ENCODE data around the gene PHF21B.

DNA sequence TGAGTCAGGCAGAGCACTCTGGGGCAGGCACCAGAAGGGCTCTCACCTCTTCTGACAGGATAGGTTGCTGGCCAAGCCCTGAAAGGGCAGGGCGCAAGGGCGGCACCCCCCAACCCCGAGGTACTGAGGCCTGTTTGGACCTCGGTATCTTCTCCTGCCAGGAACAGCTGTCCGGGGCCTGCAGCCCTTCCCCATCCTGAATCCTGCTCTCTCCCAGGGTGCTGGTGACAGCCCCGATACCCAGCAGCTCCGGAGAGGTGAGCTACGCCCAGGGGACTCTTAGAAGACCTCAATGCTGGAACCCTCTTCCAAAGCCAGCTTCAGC is 79.1 kb downstream of the PHF21B start:
- TF ChIP-seq, protein P1, sequence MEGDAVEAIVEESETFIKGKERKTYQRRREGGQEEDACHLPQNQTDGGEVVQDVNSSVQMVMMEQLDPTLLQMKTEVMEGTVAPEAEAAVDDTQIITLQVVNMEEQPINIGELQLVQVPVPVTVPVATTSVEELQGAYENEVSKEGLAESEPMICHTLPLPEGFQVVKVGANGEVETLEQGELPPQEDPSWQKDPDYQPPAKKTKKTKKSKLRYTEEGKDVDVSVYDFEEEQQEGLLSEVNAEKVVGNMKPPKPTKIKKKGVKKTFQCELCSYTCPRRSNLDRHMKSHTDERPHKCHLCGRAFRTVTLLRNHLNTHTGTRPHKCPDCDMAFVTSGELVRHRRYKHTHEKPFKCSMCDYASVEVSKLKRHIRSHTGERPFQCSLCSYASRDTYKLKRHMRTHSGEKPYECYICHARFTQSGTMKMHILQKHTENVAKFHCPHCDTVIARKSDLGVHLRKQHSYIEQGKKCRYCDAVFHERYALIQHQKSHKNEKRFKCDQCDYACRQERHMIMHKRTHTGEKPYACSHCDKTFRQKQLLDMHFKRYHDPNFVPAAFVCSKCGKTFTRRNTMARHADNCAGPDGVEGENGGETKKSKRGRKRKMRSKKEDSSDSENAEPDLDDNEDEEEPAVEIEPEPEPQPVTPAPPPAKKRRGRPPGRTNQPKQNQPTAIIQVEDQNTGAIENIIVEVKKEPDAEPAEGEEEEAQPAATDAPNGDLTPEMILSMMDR (IDR thresholded peaks at IDR 0.05), result no peak
- TF ChIP-seq ZFX (IDR thresholded peaks at IDR 0.05; ENCODE audit: borderline replicate concordance), result no peak
